GM18951 (cell line): ENCODE data around the gene LOXL3.

Source experiments
- POLR2A ChIP-seq: IDR thresholded peaks from 4 replicates; pipeline ENCODE4 v1.6.1; 2011; ENCODE audit warnings: mild to moderate bottlenecking; ENCODE audit not compliant: insufficient read length, insufficient read depth; ENCODE audit errors: extremely low read depth
- in situ Hi-C: fragments of 300-500 bp; cut with MboI; formaldehyde crosslinking; loops from one replicate; pipeline ENCODE4 v1.12.0; 2022; ENCODE audit warnings: low sequenced_read_pairs, mixed read lengths, inconsistent platforms; ENCODE audit not compliant: unreplicated experiment

LOXL3 gene

GRCh38 chr2:74582184-74582583 lies 28.4 kb upstream of the LOXL3 start:
- TF ChIP-seq POLR2A = no peak
- in situ Hi-C loops = no loop called here

DNA sequence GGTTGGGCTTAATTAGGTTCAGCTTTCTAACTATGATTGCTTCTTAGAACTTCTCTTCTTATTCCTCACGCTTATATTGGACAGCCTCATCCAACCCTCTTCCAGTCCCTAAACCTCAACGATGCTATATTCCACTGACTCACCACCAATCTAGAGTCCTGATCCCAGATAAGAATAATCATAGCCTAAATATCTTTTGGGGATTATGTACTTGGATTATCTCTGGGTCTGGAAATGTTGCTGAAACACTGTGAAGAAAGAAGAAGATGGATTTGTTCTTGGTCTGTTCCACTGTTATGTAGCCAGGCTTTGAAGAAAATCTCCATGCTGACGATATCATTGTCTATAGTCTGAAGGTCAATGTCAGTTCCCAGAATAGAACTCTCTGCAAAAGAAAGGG lies 27.7 kb upstream of the LOXL3 start:
- TF ChIP-seq POLR2A = no peak
- in situ Hi-C loops = no loop called here

DNA sequence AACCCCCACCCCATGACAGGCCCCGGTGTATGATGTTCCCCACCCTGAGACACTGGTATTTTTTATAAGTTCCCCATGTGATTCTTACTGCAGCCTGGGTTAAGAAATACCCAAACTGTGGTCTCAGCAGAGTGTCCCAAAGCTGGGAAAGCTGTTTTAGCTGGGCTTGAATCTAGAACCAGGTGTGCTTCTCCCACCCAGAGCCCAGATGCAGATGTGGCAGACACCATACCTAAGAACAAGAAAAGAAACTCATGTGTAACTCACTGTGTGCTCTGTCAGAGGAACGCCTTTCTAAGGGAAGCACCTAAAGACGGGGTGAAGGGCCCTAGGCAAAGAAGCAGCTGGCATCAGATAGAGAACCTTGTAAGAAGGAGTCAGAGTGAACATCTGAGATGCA lies 24.7 kb upstream of the LOXL3 start:
- in situ Hi-C loops = no loop called here
- no peak for TF ChIP-seq POLR2A

GRCh38 chr2:74577448-74577847 lies 23.7 kb upstream of the LOXL3 start:
- in situ Hi-C loops = no loop called here
- no peak for TF ChIP-seq POLR2A

DNA sequence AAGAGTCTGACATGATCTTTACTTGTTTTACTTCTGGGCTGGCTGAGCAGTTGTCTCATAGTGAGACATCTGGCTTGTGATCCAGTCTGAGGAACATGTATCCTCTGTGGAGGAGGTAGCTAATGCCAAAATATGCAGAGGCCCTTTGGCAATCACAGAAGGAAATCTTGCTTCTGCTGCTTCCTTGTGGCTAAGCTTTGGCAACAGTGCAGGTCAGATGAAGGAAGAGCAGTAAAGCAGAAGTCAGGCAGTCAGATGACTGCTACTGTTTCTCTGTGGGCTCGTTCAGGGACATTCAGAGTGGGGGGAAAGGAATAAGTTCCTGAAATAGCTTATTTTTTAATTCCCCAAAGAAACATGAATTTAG lies 23.1 kb upstream of the LOXL3 start:
- TF ChIP-seq POLR2A = no peak
- in situ Hi-C loops = no loop called here

DNA sequence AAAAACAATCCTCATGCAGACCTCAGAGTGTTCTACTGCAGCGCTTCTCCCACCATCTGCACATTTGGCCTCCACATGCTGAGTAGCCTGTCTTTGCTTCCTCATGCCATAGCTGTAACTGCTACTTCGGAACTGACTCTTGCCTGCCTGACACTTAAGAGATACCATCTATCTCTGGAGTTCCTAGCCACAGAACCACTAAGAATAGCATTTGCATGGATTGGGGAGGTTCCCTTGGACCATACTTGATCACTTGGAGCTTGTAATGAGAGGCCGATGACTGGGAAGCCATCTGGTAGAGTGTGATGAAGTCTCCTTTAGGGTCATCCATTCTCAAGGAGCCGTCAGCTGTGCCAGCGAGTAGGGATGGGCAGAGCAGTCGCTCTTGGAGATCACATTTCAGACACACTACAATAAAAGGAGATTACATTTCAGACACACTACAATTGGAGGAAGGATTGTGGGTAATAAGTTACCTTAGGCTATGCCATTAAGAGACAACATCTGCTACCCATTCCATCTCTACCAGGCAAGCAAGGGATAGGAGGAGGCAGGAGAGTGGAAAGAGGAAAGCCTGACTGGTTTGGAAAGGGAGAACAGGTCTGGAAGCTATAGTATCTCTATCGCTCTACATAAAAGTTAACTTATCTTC lies 22.6 kb upstream of the LOXL3 start:
- in situ Hi-C loops = no loop called here
- TF ChIP-seq POLR2A = no peak

- in situ Hi-C loops = no loop called here
Measured at GRCh38 chr2:74575320-74575719, 21.6 kb upstream of the LOXL3 start.

GRCh38 chr2:74573747-74574562 lies 20.2 kb upstream of the LOXL3 start:
- in situ Hi-C loops = no loop called here

More at GRCh38 chr2:74575320-74575719, 21.6 kb upstream of the LOXL3 start:
- no peak for TF ChIP-seq POLR2A

DNA sequence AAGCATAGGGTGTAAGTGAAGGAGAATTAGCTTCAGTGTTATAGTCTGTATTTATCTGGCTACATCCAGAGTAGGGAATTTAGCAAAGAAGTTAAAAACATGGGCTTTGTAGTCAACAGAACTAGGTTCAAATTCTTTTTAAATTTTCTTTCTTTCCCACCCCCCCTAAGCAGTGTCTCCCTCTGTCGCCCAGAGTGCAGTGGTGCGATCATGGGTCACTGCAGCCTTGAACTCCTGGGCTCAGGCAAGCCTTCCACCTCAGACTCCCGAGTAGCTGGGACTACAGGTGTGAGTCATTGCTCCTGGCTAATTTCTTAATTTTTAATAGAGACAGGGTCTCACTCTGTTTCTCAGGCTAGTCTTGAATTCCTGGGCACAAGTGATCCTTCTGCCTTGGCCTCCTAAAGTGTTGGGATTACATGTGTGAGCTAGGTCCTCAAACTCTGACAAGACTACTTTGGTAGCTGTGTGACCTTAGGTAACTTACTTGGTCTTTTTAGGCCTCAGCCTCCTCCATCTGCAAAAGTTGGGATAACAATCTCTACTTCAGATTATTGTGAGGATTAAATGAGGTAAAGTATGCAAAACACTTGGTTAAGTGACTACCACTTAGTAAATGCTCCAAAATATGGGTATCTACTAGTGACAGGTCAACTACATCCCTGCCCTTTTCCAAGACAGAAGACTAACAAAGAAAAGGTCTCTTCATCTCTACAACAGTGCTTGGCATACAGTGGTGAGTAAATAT lies 18.6 kb upstream of the LOXL3 start:
- TF ChIP-seq POLR2A = no peak
- in situ Hi-C loops = no loop called here

More at GRCh38 chr2:74573747-74574562, 20.2 kb upstream of the LOXL3 start:
- peak; percentile 49 for TF ChIP-seq POLR2A

DNA sequence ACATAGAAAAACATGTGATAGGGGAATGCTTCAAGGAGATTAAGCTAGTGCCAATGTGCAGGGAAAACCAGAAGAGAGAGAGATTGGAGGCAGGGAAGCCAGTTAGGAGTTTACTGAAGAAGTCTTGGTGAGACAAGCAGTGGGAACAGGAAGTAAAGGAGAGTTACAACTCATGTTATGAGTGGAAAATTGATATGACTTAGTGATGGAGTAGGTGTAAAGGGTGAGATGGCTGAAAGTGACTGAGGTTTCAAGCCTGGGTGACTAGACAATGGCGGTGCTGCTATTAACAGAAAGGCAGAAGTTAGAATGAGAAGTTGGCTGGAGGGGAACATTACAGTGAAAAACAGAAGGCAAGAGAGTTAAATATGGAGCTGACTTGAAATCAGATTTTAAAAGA lies 17.3 kb upstream of the LOXL3 start:
- no peak for TF ChIP-seq POLR2A
- in situ Hi-C loops = no loop called here

DNA sequence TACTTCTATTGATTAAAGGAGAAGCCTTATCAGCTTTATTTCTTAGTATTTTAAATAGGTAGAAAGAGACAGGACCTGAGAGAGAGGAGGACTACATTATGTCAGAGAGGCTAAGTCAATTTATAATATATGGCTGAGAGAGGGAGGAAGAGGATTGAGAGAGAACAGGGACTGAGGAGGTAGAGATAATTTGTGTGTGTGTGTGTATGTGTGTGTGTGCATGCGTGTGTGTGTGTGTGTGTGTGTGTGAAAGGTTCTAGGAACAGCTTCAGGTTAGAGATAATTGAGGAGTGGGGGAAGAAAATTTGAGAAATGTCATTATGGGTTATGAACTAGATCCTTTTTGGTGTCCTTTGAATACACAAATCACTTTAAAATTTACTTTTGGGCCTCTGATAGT lies 15.9 kb upstream of the LOXL3 start:
- in situ Hi-C loops = no loop called here
- no peak for TF ChIP-seq POLR2A

DNA sequence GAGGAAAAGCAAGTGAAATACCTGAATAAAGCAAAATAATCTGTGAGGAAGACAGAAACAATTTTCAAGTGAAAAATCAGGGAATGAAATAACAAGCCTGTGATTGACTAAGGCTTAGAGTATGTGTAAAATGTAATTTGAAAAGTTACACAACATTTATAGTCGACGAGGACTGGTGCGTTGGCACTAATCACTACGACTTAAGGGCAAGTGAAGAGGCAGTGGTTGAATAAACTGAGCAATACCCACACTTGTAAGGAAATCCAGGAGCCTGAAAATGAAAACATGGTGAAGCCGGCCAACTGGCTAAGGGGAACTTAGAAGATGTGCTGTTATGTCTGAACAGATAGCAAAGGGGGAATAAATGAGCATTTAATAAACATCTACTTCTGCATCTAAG lies 14.1 kb upstream of the LOXL3 start:
- TF ChIP-seq POLR2A = no peak
- in situ Hi-C loops = no loop called here

DNA sequence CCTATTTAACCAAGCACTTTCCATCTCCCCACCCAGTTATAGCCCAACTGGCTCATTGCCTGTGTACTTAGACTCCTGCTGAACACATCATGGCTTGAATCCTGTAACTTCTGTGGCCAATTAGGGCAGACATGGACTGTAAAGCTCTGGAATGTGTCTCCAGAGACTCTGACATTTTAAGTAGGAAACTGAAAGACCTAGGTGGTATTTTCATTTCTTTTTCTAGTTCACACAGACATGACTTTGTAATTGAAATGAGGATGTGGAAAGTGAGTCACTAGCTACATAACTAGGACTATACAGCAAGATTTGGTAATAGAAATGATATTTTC lies 13.0 kb upstream of the LOXL3 start:
- in situ Hi-C loops = no loop called here
- no peak for TF ChIP-seq POLR2A
